ENCODE results near the gene TNIK. TPM values are rescaled to one million over a fixed set of nuclear protein-coding genes. Genes with fewer than 3 reads are reported as not detected.

The TNIK gene
- total and polyA plus RNA-seq, 2 of the 4 experiments (the other 2 are of a cell fraction) = 3.4 to 6.3 TPM

DNA sequence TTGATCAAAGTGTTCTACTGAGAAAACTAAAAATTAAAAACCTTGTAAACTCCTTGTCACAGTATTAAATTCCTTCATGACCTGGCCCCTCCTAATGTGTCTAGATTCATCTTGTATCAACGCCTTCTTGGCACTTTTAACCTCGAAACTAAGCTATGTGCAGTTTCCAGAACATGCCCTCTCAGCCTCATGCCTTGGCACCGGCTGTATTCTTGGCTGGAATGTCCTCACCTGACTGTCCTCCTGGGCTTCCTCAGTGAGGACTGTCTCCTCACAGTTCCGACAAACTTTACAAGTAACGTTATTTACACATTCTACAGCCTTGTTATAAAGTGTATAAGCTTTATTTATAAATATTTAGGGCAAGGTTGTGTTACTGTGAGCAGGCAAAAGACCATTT lies 237.2 kb downstream of the TNIK start:
- Histone ChIP-seq H3K4me2 (ENCODE audit: low read depth, low read length) (no peak overlapping the region), H4K20me1 (ENCODE audit: insufficient read depth, low read length) (no peaks in the 10 kb centered on the region), H2BK15ac (ENCODE audit: low read depth, low read length) (no peak overlapping the region), H2AK5ac (ENCODE audit: low read depth, low read length) (no peak overlapping the region), H3K27me3 (ENCODE audit: control insufficient read depth, insufficient read depth, low read length) (no peaks in the 10 kb centered on the region), H3K4me1 (ENCODE audit: control insufficient read depth, insufficient read depth, low read length) (no peaks in the 10 kb centered on the region; the same call in 1 of the 2 replicates), H3K9ac (ENCODE audit: low read depth, low read length) (no peak overlapping the region), H3K14ac (replicated peaks; ENCODE audit: low read depth, low read length) (no peak overlapping the region), H4K5ac (ENCODE audit: low read depth, low read length) (no peak overlapping the region), H3K27ac (ENCODE audit: insufficient read depth, low read length) (no peak overlapping the region), H3K4me3 (ENCODE audit: insufficient read depth, low read depth, low read length) (no peak overlapping the region), H3K9me3 (ENCODE audit: control insufficient read depth, insufficient read depth, low read length) (peaks cover 2% of the 10 kb centered on the region; the same call in 1 of the 2 replicates), H2BK5ac (ENCODE audit: low read depth, low read length, poor library complexity, severe bottlenecking) (no peak overlapping the region), H3K9me1 (ENCODE audit: insufficient read depth, low read length) (no peaks in the 10 kb centered on the region), H2BK20ac (ENCODE audit: low read depth, low read length) (no peak overlapping the region), H3K79me1 (ENCODE audit: low read depth in 1 of 2, low read length in 2 of 2) (no peaks in the 10 kb centered on the region), H3K36me3 (ENCODE audit: control insufficient read depth, insufficient read depth, low read length) (peaks cover 1% of the 10 kb centered on the region; the same call in 1 of the 2 replicates), H2AFZ (replicated peaks; ENCODE audit: low read length, poor library complexity) (no peak overlapping the region), H3K56ac (ENCODE audit: extremely low read depth, insufficient read depth, low read length) (no peak overlapping the region), H3K4ac (ENCODE audit: low read depth, low read length) (no peak overlapping the region), H4K91ac (ENCODE audit: insufficient read depth, low read depth, low read length) (no peak overlapping the region), H3K18ac (ENCODE audit: low read depth, low read length) (no peak overlapping the region), H4K8ac (ENCODE audit: low read depth in 2 of 2, low read length in 2 of 2) (no peak overlapping the region), H2BK120ac (ENCODE audit: low read depth, low read length) (no peak overlapping the region), H3K23ac (ENCODE audit: low read depth, low read length) (no peak overlapping the region), H2AK9ac (replicated peaks; ENCODE audit: low read depth, low read length, poor library complexity) (no peak overlapping the region)
- POLR2A ChIA-PET (ENCODE audit: unreplicated experiment) = no interaction called here
- no TSS peak for BruUV-seq (replicated peaks)
- in situ Hi-C loops (cut with MboI; ENCODE audit: low sequenced_read_pairs) = no loop called here
- dilution Hi-C loops (cut with HindIII; ENCODE audit: low sequenced_read_pairs, unreplicated experiment) = no loop called here
- DNase-seq (no peak), ATAC-seq (ENCODE audit: low read depth) (no peak)
- intact Hi-C loops (cut with micrococcal nuclease) = no loop called here
- TF ChIP-seq POLR2A (IDR thresholded peaks at IDR 0.05; ENCODE audit: low read depth, low read length) = no peak
- CTCF ChIA-PET = interaction anchor here (0.8 kb wide), 1 partner anchor 20 kb away, joined by 4 read pairs; no protein-coding TSS in a partner anchor
- WGBS, 2 experiments (ENCODE audit: extremely low coverage in 2 of 2, insufficient read length in 1 of 2) = 85% methylated on average over 2 of the region's 5 CpGs; no CpG with 5 or more reads in 1 of the 2 experiments

Data from IMR-90 (cell line).